Neural cell (in vitro differentiated cells): ENCODE data around the gene ARHGAP27. TPM values are rescaled to one million over a fixed set of nuclear protein-coding genes. Genes with fewer than 3 reads are reported as not detected.

ENCODE experiments used
- H2AFZ ChIP-seq: fragments of 200-600, 300-800 bp; sonication (generic), shearing (Covaris generic); 2 replicates; pipeline ENCODE4 v1.6.0; 2014; ENCODE audit warnings: low read depth, mild to moderate bottlenecking, antibody characterized with exemption, low read length, moderate library complexity
- H3F3A ChIP-seq: fragments of 200-600 bp; shearing (Covaris generic); 2 replicates; pipeline ENCODE4 v1.6.1; 2016; ENCODE audit warnings: mild to moderate bottlenecking, moderate library complexity, mixed read lengths, antibody characterized with exemption, low read length; ENCODE audit not compliant: insufficient read depth, poor library complexity, severe bottlenecking
- H3K27ac ChIP-seq: fragments of 200-600, 300-800 bp; sonication (generic), shearing (Covaris generic); 2 replicates; pipeline ENCODE4 v1.5.1; 2014; ENCODE audit warnings: mild to moderate bottlenecking, low read length, moderate library complexity
- H3K27me3 ChIP-seq: fragments of 300-800, 200-600 bp; sonication (generic), shearing (Covaris generic); 2 replicates; pipeline ENCODE4 v1.6.0; 2014; ENCODE audit warnings: mild to moderate bottlenecking, low read depth, low read length, moderate library complexity; ENCODE audit not compliant: insufficient read depth
- H3K36me3 ChIP-seq: fragments of 300-800, 200-600 bp; sonication (generic), shearing (Covaris generic); 2 replicates; pipeline ENCODE4 v1.5.1; 2014; ENCODE audit warnings: mild to moderate bottlenecking, antibody characterized with exemption, low read length, moderate library complexity; ENCODE audit not compliant: insufficient read depth
- H3K4me2 ChIP-seq: fragments of 300-800, 200-600 bp; sonication (generic), shearing (Covaris generic); 2 replicates; pipeline ENCODE4 v1.6.0; 2014; ENCODE audit warnings: mild to moderate bottlenecking, low read length
- H3K4me3 ChIP-seq: fragments of 300-800, 200-600 bp; sonication (generic), shearing (Covaris generic); 2 replicates; pipeline ENCODE4 v1.5.1; 2014; ENCODE audit warnings: mild to moderate bottlenecking, low read length, moderate library complexity
- H3K79me2 ChIP-seq: fragments of 200-600 bp; shearing (Covaris generic); replicated peaks from 2 replicates; pipeline ENCODE4 v1.6.0; 2014; ENCODE audit warnings: mild to moderate bottlenecking, low read length, moderate library complexity; ENCODE audit not compliant: insufficient read depth
- H3K9ac ChIP-seq: fragments of 300-800, 200-600 bp; sonication (generic), shearing (Covaris generic); 2 replicates; pipeline ENCODE4 v1.6.1; 2016; ENCODE audit warnings: mild to moderate bottlenecking, low read length, mixed read lengths
- H3K9me2 ChIP-seq: fragments of 200-600 bp; shearing (Covaris generic); 2 replicates; pipeline ENCODE4 v1.6.1; 2016; ENCODE audit warnings: mild to moderate bottlenecking, low read length, mixed read lengths; ENCODE audit not compliant: insufficient read depth
- H3K9me3 ChIP-seq: fragments of 200-600, 300-800 bp; sonication (generic), shearing (Covaris generic); 2 replicates; pipeline ENCODE4 v1.6.1; 2016; ENCODE audit warnings: mild to moderate bottlenecking, mixed run types, low read length, moderate library complexity, mixed read lengths
- H4K20me1 ChIP-seq: fragments of 200-600 bp; shearing (Covaris generic); 2 replicates; pipeline ENCODE4 v1.6.1; 2016; ENCODE audit warnings: mild to moderate bottlenecking, mixed run types; ENCODE audit not compliant: insufficient read depth
- CTCF ChIP-seq: fragments of 450-650 bp; IDR thresholded peaks from 2 replicates; pipeline ENCODE4 v1.5.1; 2014; ENCODE audit warnings: antibody characterized with exemption, mild to moderate bottlenecking, moderate library complexity; ENCODE audit not compliant: poor library complexity, severe bottlenecking
- EP300 ChIP-seq: fragments of 450-650 bp; conservative IDR thresholded peaks from 2 replicates; pipeline ENCODE4 v1.6.1; 2014; ENCODE audit warnings: antibody characterized with exemption, mild to moderate bottlenecking, moderate library complexity; ENCODE audit not compliant: poor library complexity, severe bottlenecking
- EZH2 ChIP-seq: fragments of 200-600, 300-800 bp; shearing (Covaris generic), sonication (generic); IDR thresholded peaks from 2 replicates; pipeline ENCODE4 v1.6.1; 2014; ENCODE audit warnings: antibody characterized with exemption, low read length, borderline replicate concordance, mild to moderate bottlenecking; ENCODE audit not compliant: insufficient read depth, poor library complexity, severe bottlenecking
- MXI1 ChIP-seq: fragments of 450-650 bp; conservative IDR thresholded peaks from 2 replicates; pipeline ENCODE4 v1.6.1; 2014; ENCODE audit warnings: antibody characterized with exemption, mild to moderate bottlenecking; ENCODE audit not compliant: poor library complexity, severe bottlenecking
- POLR2AphosphoS5 ChIP-seq: IDR thresholded peaks from 2 replicates; pipeline ENCODE4 v1.6.1; 2012
- RAD21 ChIP-seq: fragments of 450-650 bp; conservative IDR thresholded peaks from 2 replicates; pipeline ENCODE4 v1.6.1; 2014; ENCODE audit warnings: antibody characterized with exemption, mild to moderate bottlenecking, moderate library complexity
- SMC3 ChIP-seq: fragments of 450-650 bp; conservative IDR thresholded peaks from 2 replicates; pipeline ENCODE4 v1.6.1; 2014; ENCODE audit warnings: antibody characterized with exemption, mild to moderate bottlenecking, moderate library complexity; ENCODE audit not compliant: poor library complexity
- TAF1 ChIP-seq: IDR thresholded peaks from 2 replicates; pipeline ENCODE4 v1.6.1; 2012; ENCODE audit warnings: low read depth
- polyA plus RNA-seq: library from polyadenylated mRNA; depleted of rRNA; stranded (reverse); fragments of >200 nt; gene quantifications from 2 replicates; pipeline ENCODE4 v1.2.3, GENCODE V29; 2014
- TF ChIP-seq, protein P1 (sequence below): IDR thresholded peaks from 2 replicates; pipeline ENCODE4 v1.6.1; 2012; ENCODE audit warnings: borderline replicate concordance

Gene ARHGAP27
- polyA plus RNA-seq, 1 donor from 2014 or later: 7.4 TPM

GRCh38 chr17:45366049-45366448 is 66.6 kb downstream of the ARHGAP27 start:
- H3K4me3 ChIP-seq: no peak overlapping the region

DNA sequence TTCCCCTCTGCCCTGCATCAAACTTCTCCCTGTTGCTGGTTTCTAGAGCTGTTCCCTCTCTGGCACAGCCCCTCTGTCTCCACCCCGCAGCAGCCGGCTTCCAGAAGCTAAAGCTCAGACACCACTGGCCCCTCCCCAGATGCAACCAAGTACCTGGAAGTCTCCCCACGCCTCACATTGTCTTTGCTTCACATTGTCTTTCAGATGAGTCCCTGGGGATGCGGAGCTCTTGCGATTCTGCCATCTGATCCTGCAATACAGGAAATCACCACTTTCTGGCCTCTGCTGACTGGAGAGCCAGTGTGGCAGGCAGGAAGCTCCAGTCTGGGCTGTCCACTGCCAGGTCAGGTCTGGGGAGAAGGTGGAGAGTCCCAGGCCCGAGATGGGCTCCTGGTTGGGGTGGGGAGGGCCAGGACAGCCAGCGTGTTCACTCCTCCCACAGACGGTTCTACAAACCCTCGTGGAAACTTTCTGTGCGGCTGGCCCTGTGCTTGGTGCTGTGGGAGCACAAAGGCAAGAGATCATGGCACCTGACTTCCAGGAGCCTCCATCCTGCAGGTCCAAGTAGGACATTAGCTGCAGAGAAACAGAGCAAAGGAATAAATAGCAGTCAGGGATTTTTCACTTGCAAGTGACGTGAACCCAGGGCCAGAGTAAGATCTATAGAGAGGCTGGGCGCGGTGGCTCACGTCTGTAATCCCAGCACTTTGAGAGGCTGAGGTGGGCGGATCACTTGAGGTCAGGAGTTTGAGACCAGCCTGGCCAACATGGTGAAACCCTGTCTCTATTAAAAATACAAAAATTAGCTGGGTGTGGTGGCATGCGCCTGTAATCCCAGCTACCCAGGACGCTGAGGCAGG is 67.9 kb downstream of the ARHGAP27 start:
- Histone ChIP-seq H3K4me3 (no peak overlapping the region), H3K27me3 (no peaks in the 10 kb centered on the region), H3K9me2 (no peaks in the 10 kb centered on the region), H3K79me2 (no peaks in the 10 kb centered on the region), H3K36me3 (no peaks in the 10 kb centered on the region), H2AFZ (no peak overlapping the region), H4K20me1 (no peaks in the 10 kb centered on the region), H3K9ac (no peak overlapping the region), H3K27ac (no peak overlapping the region), H3K9me3 (no peaks in the 10 kb centered on the region), H3K4me2 (no peak overlapping the region), H3F3A (no peaks in the 10 kb centered on the region)
- TF ChIP-seq EP300 (no peak), EZH2 (no peak), POLR2AphosphoS5 (no peak), SMC3 (no peak), CTCF (peak; percentile 14)

More at GRCh38 chr17:45366049-45366448, 66.6 kb downstream of the ARHGAP27 start:
- no peak overlapping the region for H3K4me2 ChIP-seq
- H3K36me3 ChIP-seq: no peaks in the 10 kb centered on the region
- H3K27me3 ChIP-seq: no peaks in the 10 kb centered on the region
- no peak overlapping the region for H3K27ac ChIP-seq
- H4K20me1 ChIP-seq: no peaks in the 10 kb centered on the region
- TF ChIP-seq, protein P1, sequence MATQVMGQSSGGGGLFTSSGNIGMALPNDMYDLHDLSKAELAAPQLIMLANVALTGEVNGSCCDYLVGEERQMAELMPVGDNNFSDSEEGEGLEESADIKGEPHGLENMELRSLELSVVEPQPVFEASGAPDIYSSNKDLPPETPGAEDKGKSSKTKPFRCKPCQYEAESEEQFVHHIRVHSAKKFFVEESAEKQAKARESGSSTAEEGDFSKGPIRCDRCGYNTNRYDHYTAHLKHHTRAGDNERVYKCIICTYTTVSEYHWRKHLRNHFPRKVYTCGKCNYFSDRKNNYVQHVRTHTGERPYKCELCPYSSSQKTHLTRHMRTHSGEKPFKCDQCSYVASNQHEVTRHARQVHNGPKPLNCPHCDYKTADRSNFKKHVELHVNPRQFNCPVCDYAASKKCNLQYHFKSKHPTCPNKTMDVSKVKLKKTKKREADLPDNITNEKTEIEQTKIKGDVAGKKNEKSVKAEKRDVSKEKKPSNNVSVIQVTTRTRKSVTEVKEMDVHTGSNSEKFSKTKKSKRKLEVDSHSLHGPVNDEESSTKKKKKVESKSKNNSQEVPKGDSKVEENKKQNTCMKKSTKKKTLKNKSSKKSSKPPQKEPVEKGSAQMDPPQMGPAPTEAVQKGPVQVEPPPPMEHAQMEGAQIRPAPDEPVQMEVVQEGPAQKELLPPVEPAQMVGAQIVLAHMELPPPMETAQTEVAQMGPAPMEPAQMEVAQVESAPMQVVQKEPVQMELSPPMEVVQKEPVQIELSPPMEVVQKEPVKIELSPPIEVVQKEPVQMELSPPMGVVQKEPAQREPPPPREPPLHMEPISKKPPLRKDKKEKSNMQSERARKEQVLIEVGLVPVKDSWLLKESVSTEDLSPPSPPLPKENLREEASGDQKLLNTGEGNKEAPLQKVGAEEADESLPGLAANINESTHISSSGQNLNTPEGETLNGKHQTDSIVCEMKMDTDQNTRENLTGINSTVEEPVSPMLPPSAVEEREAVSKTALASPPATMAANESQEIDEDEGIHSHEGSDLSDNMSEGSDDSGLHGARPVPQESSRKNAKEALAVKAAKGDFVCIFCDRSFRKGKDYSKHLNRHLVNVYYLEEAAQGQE: no peak
- TF ChIP-seq SMC3 (no peak), MXI1 (no peak)
- H3K9me2 ChIP-seq: no peaks in the 10 kb centered on the region
- H3F3A ChIP-seq: no peaks in the 10 kb centered on the region
- H3K9ac ChIP-seq: no peak overlapping the region
- no peaks in the 10 kb centered on the region for H3K79me2 ChIP-seq
- H3K9me3 ChIP-seq: no peaks in the 10 kb centered on the region
- no peak overlapping the region for H2AFZ ChIP-seq

GRCh38 chr17:45363498-45363897 is 69.2 kb downstream of the ARHGAP27 start:
- H3K79me2 ChIP-seq: no peaks in the 10 kb centered on the region
- TF ChIP-seq MXI1 (no peak), EP300 (no peak), EZH2 (no peak), RAD21 (no peak), TAF1 (no peak), CTCF (no peak), POLR2AphosphoS5 (no peak), SMC3 (no peak)
- TF ChIP-seq, protein P1: no peak
- no peak overlapping the region for H3K27ac ChIP-seq
- H3K4me3 ChIP-seq: no peak overlapping the region
- no peaks in the 10 kb centered on the region for H3K27me3 ChIP-seq
- no peaks in the 10 kb centered on the region for H3K36me3 ChIP-seq
- H4K20me1 ChIP-seq: no peaks in the 10 kb centered on the region
- H3K4me2 ChIP-seq: no peak overlapping the region
- no peak overlapping the region for H2AFZ ChIP-seq
- no peaks in the 10 kb centered on the region for H3K9me3 ChIP-seq
- H3K9me2 ChIP-seq: no peaks in the 10 kb centered on the region
- no peak overlapping the region for H3K9ac ChIP-seq
- no peaks in the 10 kb centered on the region for H3F3A ChIP-seq
